H1 (cell line): Measurements from ENCODE around the gene SENP3. TPM values are rescaled to one million over a fixed set of nuclear protein-coding genes. Genes with fewer than 3 reads are reported as not detected.
A peak's percentile ranks its signal among the peaks of the same experiment; 100 is the strongest.
"Not testable (repeated sequence)": the region's sequence is repeated elsewhere in the genome, so short reads cannot be mapped to it uniquely, and the experiment has no call there.

Source experiments
- CTCF ChIA-PET: fragments of 300-600 bp; sonication (Branson Sonifier 250); formaldehyde crosslinking; loops from one replicate; lab custom pipeline; 2021; ENCODE audit not compliant: partially characterized antibody; lab: Charles Lee
- POLR2A ChIA-PET: fragments of 300-600 bp; sonication (Branson Sonifier 250); formaldehyde crosslinking; loops from one replicate; lab custom pipeline; 2021; ENCODE audit warnings: inconsistent platforms; ENCODE audit not compliant: partially characterized antibody; lab: Charles Lee
- DNase-seq, 2 experiments: peaks; one replicate each; pipeline versions ENCODE4 v3.0.0 to v3.0.0-alpha.2; 2010 to 2022; ENCODE audit warnings: low spot score in 2 of 2, low read depth in 1 of 2, mixed read lengths in 1 of 2
- FAIRE-seq: peaks from 2 replicates; lab custom pipeline; 2011; peaks lifted over from hg19 to GRCh38; lab: Jason Lieb, UNC
- H2AFZ ChIP-seq: 2 replicates; pipeline ENCODE4 v1.8.1; 2012; ENCODE audit warnings: low read length, inconsistent platforms
- H2AK5ac ChIP-seq: 2 replicates; pipeline ENCODE4 v1.6.1; 2013; ENCODE audit warnings: low read depth, low read length
- H2BK120ac ChIP-seq: replicated peaks from 2 replicates; pipeline ENCODE3; 2013; ENCODE audit warnings: low read depth, low read length, inconsistent platforms
- H2BK12ac ChIP-seq: 2 replicates; pipeline ENCODE4 v1.6.1; 2013; ENCODE audit warnings: low read depth, low read length
- H2BK15ac ChIP-seq: 2 replicates; pipeline ENCODE4 v1.6.1; 2013; ENCODE audit warnings: low read length
- H2BK20ac ChIP-seq: 2 replicates; pipeline ENCODE4 v1.6.1; 2013; ENCODE audit warnings: low read length
- H2BK5ac ChIP-seq: 2 replicates; pipeline ENCODE4 v1.6.1; 2013; ENCODE audit warnings: low read depth, low read length
- H3K14ac ChIP-seq: 2 replicates; pipeline ENCODE4 v1.6.1; 2013; ENCODE audit warnings: inconsistent platforms; ENCODE audit not compliant: insufficient read length
- H3K18ac ChIP-seq: 2 replicates; pipeline ENCODE4 v1.6.1; 2013; ENCODE audit warnings: low read length; ENCODE audit errors: extremely low read depth
- H3K23ac ChIP-seq: 2 replicates; pipeline ENCODE4 v1.6.1; 2013; ENCODE audit warnings: inconsistent platforms; ENCODE audit not compliant: insufficient read length
- H3K23me2 ChIP-seq: 2 replicates; pipeline ENCODE4 v1.6.1; 2013; ENCODE audit warnings: low read depth, low read length
- H3K27ac ChIP-seq: 2 replicates; pipeline ENCODE4 v1.6.1; 2011; ENCODE audit warnings: low read depth, low read length, inconsistent platforms
- H3K27me3 ChIP-seq, 4 experiments: replicated peaks in 1 of 4; 1 replicate in 1 of 4; 2 replicates in 3 of 4; pipeline versions ENCODE4 v1.6.1 to v1.8.1; 2011 to 2013; ENCODE audit warnings: low read length in 3 of 4, mild to moderate bottlenecking in 3 of 4, inconsistent platforms in 2 of 4, mixed read lengths in 2 of 4, moderate library complexity in 1 of 4; ENCODE audit not compliant: control insufficient read depth in 3 of 4, insufficient read depth in 3 of 4; ENCODE audit errors: extremely low read depth in 1 of 4
- H3K36me3 ChIP-seq, 4 experiments: 2 replicates each; pipeline versions ENCODE4 v1.6.1 to v1.8.1; 2011 to 2013; ENCODE audit warnings: mild to moderate bottlenecking in 4 of 4, low read length in 3 of 4, moderate library complexity in 2 of 4, control low read depth in 1 of 4, inconsistent platforms in 1 of 4; ENCODE audit not compliant: insufficient read depth in 4 of 4, control insufficient read depth in 2 of 4
- H3K4ac ChIP-seq: replicated peaks from 2 replicates; pipeline ENCODE3; 2013; ENCODE audit warnings: low read length, low read depth, mixed read lengths, inconsistent platforms; ENCODE audit not compliant: insufficient read length
- H3K4me1 ChIP-seq, 4 experiments: replicated peaks in 1 of 4; 1 replicate in 1 of 4; 2 replicates in 3 of 4; pipeline versions ENCODE4 v1.6.1 to v1.8.1; 2011 to 2013; ENCODE audit warnings: low read length in 3 of 4, inconsistent platforms in 2 of 4, mixed read lengths in 1 of 4; ENCODE audit not compliant: insufficient read depth in 4 of 4, control insufficient read depth in 3 of 4
- H3K4me2 ChIP-seq, 2 experiments: 2 replicates each; pipeline versions ENCODE4 v1.6.1 to v1.8.1; 2011 to 2013; ENCODE audit warnings: low read depth in 2 of 2, low read length in 2 of 2, control low read depth in 1 of 2, inconsistent platforms in 1 of 2, mild to moderate bottlenecking in 1 of 2; ENCODE audit not compliant: insufficient read depth in 1 of 2
- H3K4me3 ChIP-seq, 4 experiments: fragments of 200-600, 300-600 bp in 1 of 4; sonication (generic), shearing (Covaris generic), sonication (Bioruptor Twin) in 1 of 4; 2 replicates each; pipeline versions ENCODE4 v1.5.1 to v1.8.1; 2011 to 2016; ENCODE audit warnings: low read length in 4 of 4, low read depth in 3 of 4, control low read depth in 2 of 4, inconsistent platforms in 2 of 4, mild to moderate bottlenecking in 2 of 4, mixed read lengths in 1 of 4, moderate library complexity in 1 of 4; ENCODE audit not compliant: insufficient read depth in 2 of 4; ENCODE audit errors: extremely low read depth in 1 of 4
- H3K56ac ChIP-seq: replicated peaks from 2 replicates; pipeline ENCODE3; 2013; ENCODE audit warnings: low read depth, mild to moderate bottlenecking, mixed read lengths, low read length, inconsistent platforms; ENCODE audit not compliant: insufficient read length
- H3K79me1 ChIP-seq: 2 replicates; pipeline ENCODE4 v1.6.1; 2013; ENCODE audit warnings: low read depth, low read length, control low read depth
- H3K79me2 ChIP-seq, 2 experiments: 2 replicates each; pipeline versions ENCODE4 v1.6.1 to v1.8.1; 2012 to 2013; ENCODE audit warnings: low read length in 2 of 2, mild to moderate bottlenecking in 2 of 2, inconsistent platforms in 1 of 2; ENCODE audit not compliant: insufficient read depth in 2 of 2, control insufficient read depth in 1 of 2
- H3K9ac ChIP-seq, 4 experiments: replicated peaks in 1 of 4; 1 replicate in 1 of 4; 2 replicates in 3 of 4; pipeline versions ENCODE4 v1.6.1 to v1.8.1; 2011 to 2013; ENCODE audit warnings: low read depth in 3 of 4, low read length in 3 of 4, control low read depth in 2 of 4, mild to moderate bottlenecking in 2 of 4, moderate library complexity in 2 of 4, inconsistent platforms in 1 of 4; ENCODE audit errors: extremely low read depth in 1 of 4
- H3K9me3 ChIP-seq, 2 experiments: 2 replicates each; pipeline versions ENCODE4 v1.6.1 to v1.8.1; 2012 to 2013; ENCODE audit warnings: mild to moderate bottlenecking in 2 of 2, moderate library complexity in 2 of 2, control low read depth in 1 of 2, inconsistent platforms in 1 of 2, low read depth in 1 of 2, low read length in 1 of 2, mixed read lengths in 1 of 2; ENCODE audit not compliant: insufficient read depth in 2 of 2
- H4K20me1 ChIP-seq, 2 experiments: replicated peaks in 1 of 2; 2 replicates each; pipeline versions ENCODE3 to v1.8.1; 2011 to 2013; ENCODE audit warnings: inconsistent platforms in 2 of 2, low read length in 2 of 2, mild to moderate bottlenecking in 1 of 2; ENCODE audit not compliant: insufficient read depth in 2 of 2, control insufficient read depth in 1 of 2
- H4K5ac ChIP-seq: 2 replicates; pipeline ENCODE4 v1.6.1; 2013; ENCODE audit warnings: low read length, low read depth, mixed read lengths, inconsistent platforms; ENCODE audit not compliant: insufficient read length
- H4K8ac ChIP-seq: 2 replicates; pipeline ENCODE4 v1.8.0; 2013; ENCODE audit warnings: mild to moderate bottlenecking, moderate library complexity, low read length, inconsistent platforms; ENCODE audit not compliant: insufficient read depth; ENCODE audit errors: extremely low read depth
- H4K91ac ChIP-seq: replicated peaks from 2 replicates; pipeline ENCODE3; 2013; ENCODE audit warnings: low read length, mixed read lengths, inconsistent platforms; ENCODE audit not compliant: insufficient read length
- WGBS, 2 experiments: shearing (Covaris generic) in 1 of 2; methylation state at CpG; one replicate each; pipeline versions ENCODE4 v1.1.6 to v1.1.7; 2013 to 2015; ENCODE audit warnings: low lambda C conversion rate in 2 of 2, mixed read lengths in 2 of 2, inconsistent platforms in 1 of 2, low coverage in 1 of 2, missing lambda C conversion rate in 1 of 2; ENCODE audit not compliant: insufficient replicate concordance in 2 of 2, insufficient coverage in 1 of 2, insufficient read length in 1 of 2; ENCODE audit errors: extremely low coverage in 1 of 2, missing lambda C conversion rate in 1 of 2; 5-methylcytosine and 5-hydroxymethylcytosine counted together
- polyA plus RNA-seq, 7 experiments: library from polyadenylated mRNA; depleted of rRNA in 3 of 7; stranded (reverse) in 5 of 7; unstranded in 2 of 7; fragments of >200 nt in 5 of 7; fragments of 200-250 nt in 2 of 7; gene quantifications; 1 replicate in 5 of 7; 2 replicates in 1 of 7; 4 replicates in 1 of 7; pipeline versions ENCODE4 v1.2.1 to v1.2.3, GENCODE V29; 2011 to 2013; ENCODE audit warnings: missing spikeins in 2 of 7, mixed read lengths in 2 of 7
- total RNA-seq: library from RNA; stranded (reverse); fragmentation: NEBNext Ultra II Directional; extraction: Animal tissue kit (Norgen Biotek cat#: 25700); gene quantifications from 2 replicates; pipeline ENCODE4 v1.2.1, GENCODE V29; 2021

The SENP3 gene
- total and polyA plus RNA-seq, 2 of the 8 experiments (the other 6 are each of a cell fraction or from before 2014, with no cell fraction given), result 86.2 to 129 TPM

DNA sequence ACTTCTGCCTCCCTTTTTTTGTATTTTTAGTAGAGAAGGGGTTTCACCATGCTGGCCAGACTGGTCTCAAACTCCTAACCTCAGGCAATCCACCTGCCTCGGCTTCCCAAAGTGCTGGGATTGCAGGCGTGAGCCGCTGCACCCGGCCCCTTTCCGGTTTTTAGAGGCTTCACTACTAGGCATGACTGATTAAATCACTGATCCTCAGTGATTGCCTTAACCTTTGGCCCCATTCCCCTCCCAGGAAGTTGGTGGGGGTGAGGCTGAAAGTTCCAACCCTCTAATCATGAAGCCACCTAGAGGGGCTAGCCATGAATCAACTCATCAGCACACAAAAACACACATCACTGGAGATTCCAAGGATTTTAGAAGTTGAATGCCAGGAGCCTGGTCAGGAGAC lies 35.8 kb downstream of the SENP3 start:
- ChIA-PET CTCF (interaction anchor here (1.3 kb wide), 1 partner anchor 35 kb away, joined by 3 read pairs; no protein-coding TSS in a partner anchor), POLR2A (interaction anchor here (1.0 to 1.8 kb wide), 2 partner anchors 8 to 12 kb away, joined by 3 to 9 read pairs; partner anchors contain the start of gene SOX15)
- not testable (repeated sequence) for H2AK5ac ChIP-seq, H2AFZ ChIP-seq, H3K9ac ChIP-seq, H4K91ac ChIP-seq, H4K20me1 ChIP-seq, H3K4me3 ChIP-seq, H2BK12ac ChIP-seq, H4K5ac ChIP-seq, H3K4ac ChIP-seq, H2BK120ac ChIP-seq, H3K4me2 ChIP-seq, H2BK20ac ChIP-seq, H3K79me1 ChIP-seq, H3K23ac ChIP-seq, H3K23me2 ChIP-seq, DNase-seq, H4K8ac ChIP-seq, H3K18ac ChIP-seq, H3K14ac ChIP-seq, H3K4me1 ChIP-seq, H2BK5ac ChIP-seq, H3K27me3 ChIP-seq, H3K56ac ChIP-seq, H3K9me3 ChIP-seq, H3K27ac ChIP-seq, H2BK15ac ChIP-seq, H3K79me2 ChIP-seq
- 93% methylated on average over 5 of the region's 5 CpGs; no CpG with 5 or more reads in 1 of the 2 experiments for WGBS, 2 experiments
- FAIRE-seq, result peak; percentile 97
- peaks cover 17 to 77% (median 55%) of the 10 kb centered on the region in 4 experiments for H3K36me3 ChIP-seq
